ENCODE measurements around the gene MTA3.

Gene MTA3

GRCh38 chr2:42673989-42674579 lies 105.7 kb downstream of the MTA3 start:
- POLR2A ChIA-PET = interaction anchor here (0.7 kb wide), 1 partner anchor 78 kb away, joined by 3 read pairs; no protein-coding TSS in a partner anchor
- no CpG with 5 or more reads among the region's 1 CpG for WGBS (ENCODE audit: insufficient coverage)
- Histone ChIP-seq H3K27ac (ENCODE audit: insufficient read depth in 1 of 2, low read depth in 1 of 2, low read length in 2 of 2, poor library complexity in 1 of 2, severe bottlenecking in 2 of 2) (no peak overlapping the region), H3K36me3 (ENCODE audit: control insufficient read depth in 4 of 4, insufficient read depth in 4 of 4, low read length in 3 of 4) (no peaks in the 10 kb centered on the region), H3K9me3 (ENCODE audit: control extremely low read depth in 1 of 5, control insufficient read depth in 4 of 5, insufficient read depth in 2 of 5, low read depth in 1 of 5, low read length in 4 of 5) (no peaks in the 10 kb centered on the region), H3K4me1 (ENCODE audit: control extremely low read depth in 1 of 4, control insufficient read depth in 4 of 4, insufficient read depth in 4 of 4, low read length in 3 of 4) (no peaks in the 10 kb centered on the region), H3K27me3 (replicated peaks in 2 of 5; ENCODE audit: control insufficient read depth in 4 of 5, insufficient read depth in 5 of 5, low read length in 4 of 5) (no peaks in the 10 kb centered on the region), H3K4me3 (ENCODE audit: control insufficient read depth in 1 of 7, extremely low read depth in 1 of 7, insufficient read depth in 4 of 7, low read depth in 2 of 7, low read length in 6 of 7) (no peak overlapping the region)
- DNase-seq = no peak
- CTCF ChIA-PET = interaction anchor here (2.2 kb wide), 1 partner anchor 10 kb away, joined by 12 read pairs; no protein-coding TSS in a partner anchor

- H3K4me1 ChIP-seq (ENCODE audit: control extremely low read depth in 1 of 4, control insufficient read depth in 4 of 4, insufficient read depth in 4 of 4, low read length in 3 of 4) = peaks cover 0 to 1% (median 0%) of the 10 kb centered on the region in 4 experiments
- peaks cover 0 to 2% (median 0%) of the 10 kb centered on the region in 5 experiments for H3K27me3 ChIP-seq (replicated peaks in 2 of 5; ENCODE audit: control insufficient read depth in 4 of 5, insufficient read depth in 5 of 5, low read length in 4 of 5)
- no peak for DNase-seq
- H3K27ac ChIP-seq (ENCODE audit: insufficient read depth in 1 of 2, low read depth in 1 of 2, low read length in 2 of 2, poor library complexity in 1 of 2, severe bottlenecking in 2 of 2) = no peak overlapping the region
- H3K36me3 ChIP-seq (ENCODE audit: control insufficient read depth in 4 of 4, insufficient read depth in 4 of 4, low read length in 3 of 4) = no peaks in the 10 kb centered on the region
- CTCF ChIA-PET = interaction anchor here (0.9 to 1.1 kb wide), 2 partner anchors 10 to 26 kb away, joined by 3 to 5 read pairs; no protein-coding TSS in a partner anchor
- POLR2A ChIA-PET = no interaction called here
- H3K9me3 ChIP-seq (ENCODE audit: control extremely low read depth in 1 of 5, control insufficient read depth in 4 of 5, insufficient read depth in 2 of 5, low read depth in 1 of 5, low read length in 4 of 5) = no peaks in the 10 kb centered on the region
- no CpG with 5 or more reads among the region's 2 CpGs for WGBS (ENCODE audit: insufficient coverage)
- no peak overlapping the region for H3K4me3 ChIP-seq (ENCODE audit: control insufficient read depth in 1 of 7, extremely low read depth in 1 of 7, insufficient read depth in 4 of 7, low read depth in 2 of 7, low read length in 6 of 7)
Measured at GRCh38 chr2:42675815-42676214, 107.4 kb downstream of the MTA3 start.

- DNase-seq = no peak
- Histone ChIP-seq H3K4me1 (ENCODE audit: control extremely low read depth in 1 of 4, control insufficient read depth in 4 of 4, insufficient read depth in 4 of 4, low read length in 3 of 4) (peaks cover 0 to 3% (median 0%) of the 10 kb centered on the region in 4 experiments), H3K36me3 (ENCODE audit: control insufficient read depth in 4 of 4, insufficient read depth in 4 of 4, low read length in 3 of 4) (peaks cover 0 to 4% (median 2%) of the 10 kb centered on the region in 4 experiments), H3K9me3 (ENCODE audit: control extremely low read depth in 1 of 5, control insufficient read depth in 4 of 5, insufficient read depth in 2 of 5, low read depth in 1 of 5, low read length in 4 of 5) (peaks cover 0 to 2% (median 0%) of the 10 kb centered on the region in 5 experiments), H3K27ac (ENCODE audit: insufficient read depth in 1 of 2, low read depth in 1 of 2, low read length in 2 of 2, poor library complexity in 1 of 2, severe bottlenecking in 2 of 2) (no peak overlapping the region), H3K27me3 (replicated peaks in 2 of 5; ENCODE audit: control insufficient read depth in 4 of 5, insufficient read depth in 5 of 5, low read length in 4 of 5) (peaks cover 0 to 2% (median 0%) of the 10 kb centered on the region in 5 experiments), H3K4me3 (ENCODE audit: control insufficient read depth in 1 of 7, extremely low read depth in 1 of 7, insufficient read depth in 4 of 7, low read depth in 2 of 7, low read length in 6 of 7) (no peak overlapping the region)
- WGBS (ENCODE audit: insufficient coverage) = 81% methylated on average over 3 of the region's 5 CpGs
- POLR2A ChIA-PET = no interaction called here
- CTCF ChIA-PET = no interaction called here
Measured at GRCh38 chr2:42685303-42685702, 116.9 kb downstream of the MTA3 start.

- peak overlapping the region in 1 of 7 experiments; percentile 28 for H3K4me3 ChIP-seq (ENCODE audit: control insufficient read depth in 1 of 7, extremely low read depth in 1 of 7, insufficient read depth in 4 of 7, low read depth in 2 of 7, low read length in 6 of 7)
- H3K36me3 ChIP-seq (ENCODE audit: control insufficient read depth in 4 of 4, insufficient read depth in 4 of 4, low read length in 3 of 4) = no peaks in the 10 kb centered on the region
- peaks cover 0 to 2% (median 0%) of the 10 kb centered on the region in 5 experiments for H3K9me3 ChIP-seq (ENCODE audit: control extremely low read depth in 1 of 5, control insufficient read depth in 4 of 5, insufficient read depth in 2 of 5, low read depth in 1 of 5, low read length in 4 of 5)
- ChIA-PET CTCF (no interaction called here), POLR2A (no interaction called here)
- no peak overlapping the region for H3K27ac ChIP-seq (ENCODE audit: insufficient read depth in 1 of 2, low read depth in 1 of 2, low read length in 2 of 2, poor library complexity in 1 of 2, severe bottlenecking in 2 of 2)
- no peaks in the 10 kb centered on the region for H3K27me3 ChIP-seq (replicated peaks in 2 of 5; ENCODE audit: control insufficient read depth in 4 of 5, insufficient read depth in 5 of 5, low read length in 4 of 5)
- WGBS (ENCODE audit: insufficient coverage) = 0% methylated on average over 1 of the region's 2 CpGs
- DNase-seq = peak; percentile 10 to 50 (median 50)
- H3K4me1 ChIP-seq (ENCODE audit: control extremely low read depth in 1 of 4, control insufficient read depth in 4 of 4, insufficient read depth in 4 of 4, low read length in 3 of 4) = peaks cover 6 to 34% (median 15%) of the 10 kb centered on the region in 4 experiments
Measured at GRCh38 chr2:42693013-42693615, 124.7 kb downstream of the MTA3 start.

- no peaks in the 10 kb centered on the region for H3K27me3 ChIP-seq (replicated peaks in 2 of 5; ENCODE audit: control insufficient read depth in 4 of 5, insufficient read depth in 5 of 5, low read length in 4 of 5)
- no peak overlapping the region for H3K27ac ChIP-seq (ENCODE audit: insufficient read depth in 1 of 2, low read depth in 1 of 2, low read length in 2 of 2, poor library complexity in 1 of 2, severe bottlenecking in 2 of 2)
- DNase-seq = peak in 1 of 3 donors; percentile 2
- CTCF ChIA-PET = interaction anchor here (0.5 kb wide), 1 partner anchor 22 kb away, joined by 3 read pairs; no protein-coding TSS in a partner anchor
- H3K36me3 ChIP-seq (ENCODE audit: control insufficient read depth in 4 of 4, insufficient read depth in 4 of 4, low read length in 3 of 4) = no peaks in the 10 kb centered on the region
- H3K9me3 ChIP-seq (ENCODE audit: control extremely low read depth in 1 of 5, control insufficient read depth in 4 of 5, insufficient read depth in 2 of 5, low read depth in 1 of 5, low read length in 4 of 5) = no peaks in the 10 kb centered on the region
- no peak overlapping the region for H3K4me3 ChIP-seq (ENCODE audit: control insufficient read depth in 1 of 7, extremely low read depth in 1 of 7, insufficient read depth in 4 of 7, low read depth in 2 of 7, low read length in 6 of 7)
- peaks cover 6 to 34% (median 15%) of the 10 kb centered on the region in 4 experiments for H3K4me1 ChIP-seq (ENCODE audit: control extremely low read depth in 1 of 4, control insufficient read depth in 4 of 4, insufficient read depth in 4 of 4, low read length in 3 of 4)
- POLR2A ChIA-PET = no interaction called here
- whole genome bisulfite sequencing (ENCODE audit: insufficient coverage) = 100% methylated on average over 3 of the region's 5 CpGs
Measured at GRCh38 chr2:42693688-42694479, 125.5 kb downstream of the MTA3 start.

GRCh38 chr2:42696987-42697386 lies 128.6 kb downstream of the MTA3 start:
- H3K36me3 ChIP-seq (ENCODE audit: control insufficient read depth in 4 of 4, insufficient read depth in 4 of 4, low read length in 3 of 4) = no peaks in the 10 kb centered on the region
- no peak for DNase-seq
- no peak overlapping the region for H3K4me3 ChIP-seq (ENCODE audit: control insufficient read depth in 1 of 7, extremely low read depth in 1 of 7, insufficient read depth in 4 of 7, low read depth in 2 of 7, low read length in 6 of 7)
- H3K27me3 ChIP-seq (replicated peaks in 2 of 5; ENCODE audit: control insufficient read depth in 4 of 5, insufficient read depth in 5 of 5, low read length in 4 of 5) = no peaks in the 10 kb centered on the region
- H3K4me1 ChIP-seq (ENCODE audit: control extremely low read depth in 1 of 4, control insufficient read depth in 4 of 4, insufficient read depth in 4 of 4, low read length in 3 of 4) = peaks cover 6 to 28% (median 15%) of the 10 kb centered on the region in 4 experiments
- POLR2A ChIA-PET = no interaction called here
- no peaks in the 10 kb centered on the region for H3K9me3 ChIP-seq (ENCODE audit: control extremely low read depth in 1 of 5, control insufficient read depth in 4 of 5, insufficient read depth in 2 of 5, low read depth in 1 of 5, low read length in 4 of 5)
- no peak overlapping the region for H3K27ac ChIP-seq (ENCODE audit: insufficient read depth in 1 of 2, low read depth in 1 of 2, low read length in 2 of 2, poor library complexity in 1 of 2, severe bottlenecking in 2 of 2)
- CTCF ChIA-PET = no interaction called here

- Histone ChIP-seq H3K36me3 (ENCODE audit: control insufficient read depth in 4 of 4, insufficient read depth in 4 of 4, low read length in 3 of 4) (no peaks in the 10 kb centered on the region), H3K27me3 (replicated peaks in 2 of 5; ENCODE audit: control insufficient read depth in 4 of 5, insufficient read depth in 5 of 5, low read length in 4 of 5) (no peaks in the 10 kb centered on the region), H3K4me1 (ENCODE audit: control extremely low read depth in 1 of 4, control insufficient read depth in 4 of 4, insufficient read depth in 4 of 4, low read length in 3 of 4) (peaks cover 0 to 8% (median 0%) of the 10 kb centered on the region in 4 experiments), H3K4me3 (ENCODE audit: control insufficient read depth in 1 of 7, extremely low read depth in 1 of 7, insufficient read depth in 4 of 7, low read depth in 2 of 7, low read length in 6 of 7) (no peak overlapping the region), H3K9me3 (ENCODE audit: control extremely low read depth in 1 of 5, control insufficient read depth in 4 of 5, insufficient read depth in 2 of 5, low read depth in 1 of 5, low read length in 4 of 5) (no peaks in the 10 kb centered on the region), H3K27ac (ENCODE audit: insufficient read depth in 1 of 2, low read depth in 1 of 2, low read length in 2 of 2, poor library complexity in 1 of 2, severe bottlenecking in 2 of 2) (no peak overlapping the region)
- POLR2A ChIA-PET = no interaction called here
- 100% methylated on average over 1 of the region's 4 CpGs for WGBS (ENCODE audit: insufficient coverage)
- CTCF ChIA-PET = no interaction called here
- DNase-seq = no peak
Measured at GRCh38 chr2:42698940-42699339, 130.5 kb downstream of the MTA3 start.

Data from common myeloid progenitor, CD34-positive (primary cell).